Activated CD4-positive, alpha-beta T cell treated with anti-CD3 and anti-CD28 coated beads for 4 hours (primary cell): ENCODE data around the gene FRK.
"Not testable (repeated sequence)": the region's sequence is repeated elsewhere in the genome, so short reads cannot be mapped to it uniquely, and the experiment has no call there.

ENCODE experiments used
- DNase-seq, 2 donors: peaks; one replicate each; pipeline ENCODE4 v3.0.0-alpha.2; 2020

The FRK gene

GRCh38 chr6:116073765-116074440 lies 13.2 kb upstream of the FRK start:
- DNase-seq: no peak

- no peak for DNase-seq
Measured at GRCh38 chr6:116072368-116072767, 11.7 kb upstream of the FRK start.

- DNase-seq: no peak
Measured at GRCh38 chr6:116070616-116071389, 10.1 kb upstream of the FRK start.

GRCh38 chr6:116070101-116070500 lies 9.4 kb upstream of the FRK start:
- no peak for DNase-seq

- no peak for DNase-seq
Measured at GRCh38 chr6:116066789-116067188, 6.1 kb upstream of the FRK start.

- DNase-seq: no peak
Measured at GRCh38 chr6:116064666-116065065, 4.0 kb upstream of the FRK start.

- no peak for DNase-seq
Measured at GRCh38 chr6:116062496-116062895, 1.8 kb upstream of the FRK start.

- DNase-seq: no peak
Measured at GRCh38 chr6:116059713-116060571, 749 bp downstream of the FRK start.

GRCh38 chr6:116057766-116058165 lies 2.9 kb downstream of the FRK start:
- no peak for DNase-seq

- no peak for DNase-seq
Measured at GRCh38 chr6:116055513-116055912, 5.2 kb downstream of the FRK start.

- DNase-seq: no peak
Measured at GRCh38 chr6:116051244-116051643, 9.4 kb downstream of the FRK start.

GRCh38 chr6:116050737-116051136 lies 10.0 kb downstream of the FRK start:
- no peak for DNase-seq

- no peak for DNase-seq
Measured at GRCh38 chr6:116049321-116049720, 11.4 kb downstream of the FRK start.

GRCh38 chr6:116047173-116047933 lies 13.3 kb downstream of the FRK start:
- DNase-seq: no peak

- no peak for DNase-seq
Measured at GRCh38 chr6:116046737-116047136, 14.0 kb downstream of the FRK start.

GRCh38 chr6:116046272-116046671 lies 14.4 kb downstream of the FRK start:
- not testable (repeated sequence) for DNase-seq

- no peak for DNase-seq
Measured at GRCh38 chr6:116041934-116042333, 18.8 kb downstream of the FRK start.

GRCh38 chr6:116040993-116041392 lies 19.7 kb downstream of the FRK start:
- no peak for DNase-seq

- DNase-seq: no peak
Measured at GRCh38 chr6:116036885-116037284, 23.8 kb downstream of the FRK start.

GRCh38 chr6:116036075-116036773 lies 24.5 kb downstream of the FRK start:
- DNase-seq: no peak

GRCh38 chr6:116035616-116036015 lies 25.1 kb downstream of the FRK start:
- DNase-seq: no peak

- no peak for DNase-seq
Measured at GRCh38 chr6:116034327-116034726, 26.4 kb downstream of the FRK start.
